Measurements from ENCODE around the gene SGSM1. TPM values are rescaled to one million over a fixed set of nuclear protein-coding genes. Genes with fewer than 3 reads are reported as not detected.

SGSM1 gene
- total RNA-seq, 1 experiment from 2014 or later, result 4.1 TPM

- no peaks in the 10 kb centered on the region for H3K36me3 Mint-ChIP-seq
- H3K4me3 Mint-ChIP-seq, result no peak overlapping the region
- H3K27ac Mint-ChIP-seq, result no peak overlapping the region
- TF ChIP-seq USF1 (CRISPR knock-in tag; IDR thresholded peaks at IDR 0.05) (no peak), ZNF396 (CRISPR knock-in tag; IDR thresholded peaks at IDR 0.05; ENCODE audit: borderline replicate concordance) (no peak), RELA (CRISPR knock-in tag; IDR thresholded peaks at IDR 0.05; ENCODE audit: borderline replicate concordance) (no peak), ZMAT4 (CRISPR knock-in tag; IDR thresholded peaks at IDR 0.05) (no peak), NFYB (CRISPR knock-in tag; conservative IDR thresholded peaks at IDR 0.05; ENCODE audit: low read depth) (no peak)
- H3K4me1 Mint-ChIP-seq, result peaks cover 21% of the 10 kb centered on the region
- H3K27me3 Mint-ChIP-seq (ENCODE audit: low read depth), result no peaks in the 10 kb centered on the region
- ChIA-PET CTCF (interaction anchor here (1.0 to 3.0 kb wide), 3 partner anchors 11 to 87 kb away, joined by 4 to 24 read pairs (median 4); no protein-coding TSS in a partner anchor), POLR2A (no interaction called here)
- no peaks in the 10 kb centered on the region for H3K9me3 Mint-ChIP-seq
- DNase-seq (ENCODE audit: low spot score), result no peak
- no peak for ATAC-seq
These were observed 43.9 kb upstream of the SGSM1 start for GRCh38 chr22:24761888-24762675.

GRCh38 chr22:24763872-24764485 is 42.0 kb upstream of the SGSM1 start:
- peak; percentile 23 for DNase-seq (ENCODE audit: low spot score)
- Mint-ChIP-seq H3K27me3 (ENCODE audit: low read depth) (no peaks in the 10 kb centered on the region), H3K9me3 (no peaks in the 10 kb centered on the region), H3K36me3 (no peaks in the 10 kb centered on the region), H3K4me3 (no peak overlapping the region), H3K4me1 (peaks cover 17% of the 10 kb centered on the region), H3K27ac (no peak overlapping the region)
- no peak for TF ChIP-seq ZNF425 (CRISPR knock-in tag; conservative IDR thresholded peaks at IDR 0.05)
- TF ChIP-seq RORB (CRISPR knock-in tag; IDR thresholded peaks at IDR 0.05), result no peak
- no peak for TF ChIP-seq GABPB1 (CRISPR knock-in tag; IDR thresholded peaks at IDR 0.05)
- ChIA-PET CTCF (interaction anchor here (0.6 to 3.0 kb wide), 6 partner anchors 9 to 121 kb away, joined by 3 to 24 read pairs (median 3); no protein-coding TSS in a partner anchor), POLR2A (no interaction called here)
- ATAC-seq, result no peak; the same call in 1 of the 2 replicates

- ATAC-seq (no peak), DNase-seq (ENCODE audit: low spot score) (no peak)
- Mint-ChIP-seq H3K4me1 (peaks cover 17% of the 10 kb centered on the region), H3K27ac (no peak overlapping the region), H3K9me3 (no peaks in the 10 kb centered on the region), H3K36me3 (no peaks in the 10 kb centered on the region), H3K27me3 (ENCODE audit: low read depth) (no peaks in the 10 kb centered on the region), H3K4me3 (no peak overlapping the region)
- no peak for TF ChIP-seq ZNF281 (CRISPR knock-in tag; IDR thresholded peaks at IDR 0.05)
- TF ChIP-seq FOXP4 (CRISPR knock-in tag; IDR thresholded peaks at IDR 0.05), result no peak
- TF ChIP-seq ZMAT4 (CRISPR knock-in tag; IDR thresholded peaks at IDR 0.05), result no peak
- TF ChIP-seq ZNF263 (CRISPR knock-in tag; IDR thresholded peaks at IDR 0.05; ENCODE audit: low read depth), result no peak
- TF ChIP-seq FOXJ3 (CRISPR knock-in tag; IDR thresholded peaks at IDR 0.05; ENCODE audit: borderline replicate concordance), result no peak
- ChIA-PET POLR2A (no interaction called here), CTCF (interaction anchor here (1.6 kb wide), 1 partner anchor 85 kb away, joined by 6 read pairs; no protein-coding TSS in a partner anchor)
These were observed 40.8 kb upstream of the SGSM1 start for GRCh38 chr22:24765166-24765565.
